CD4-positive, alpha-beta T cell treated with Interleukin-4 for 4 hours (primary cell): Measurements from ENCODE around the gene LAT.
A peak's percentile ranks its signal among the peaks of the same experiment; 100 is the strongest.
"Not testable (repeated sequence)": the region's sequence is repeated elsewhere in the genome, so short reads cannot be mapped to it uniquely, and the experiment has no call there.

Experiments
- DNase-seq: peaks from one replicate; pipeline ENCODE4 v3.0.0-alpha.2; 2020

LAT gene, protein sequence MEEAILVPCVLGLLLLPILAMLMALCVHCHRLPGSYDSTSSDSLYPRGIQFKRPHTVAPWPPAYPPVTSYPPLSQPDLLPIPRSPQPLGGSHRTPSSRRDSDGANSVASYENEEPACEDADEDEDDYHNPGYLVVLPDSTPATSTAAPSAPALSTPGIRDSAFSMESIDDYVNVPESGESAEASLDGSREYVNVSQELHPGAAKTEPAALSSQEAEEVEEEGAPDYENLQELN

DNA sequence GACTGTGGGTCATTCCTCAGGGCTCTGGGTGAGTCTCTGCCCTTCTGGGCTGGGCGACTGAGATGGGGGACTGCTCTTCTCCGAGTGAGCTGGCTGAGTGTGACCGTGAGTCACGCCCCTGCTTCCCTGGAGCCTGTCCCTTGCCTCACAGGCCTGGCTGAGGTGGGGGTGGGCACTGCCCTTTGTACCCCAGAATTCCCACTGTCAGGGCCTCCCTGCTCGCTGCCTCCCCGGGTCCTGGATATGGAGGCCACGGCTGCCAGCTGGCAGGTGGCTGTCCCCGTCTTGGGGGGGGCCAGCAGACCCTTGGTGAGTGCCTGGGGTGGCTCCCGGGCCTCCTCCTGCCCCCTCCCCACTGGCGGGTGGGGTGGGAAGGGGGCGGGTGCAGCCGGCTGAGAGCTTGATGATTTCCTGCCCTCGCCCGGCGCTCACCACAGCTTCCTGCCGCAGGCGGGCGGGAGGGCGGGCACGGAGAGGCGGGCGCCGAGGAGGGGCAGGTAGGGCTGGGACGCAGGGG is at the start of gene LAT:
LAT (plus strand) TSS at position 434 of the 517 bp plus-strand sequence. CDS start 366 bp downstream, outside the sequence.
- DNase-seq = peak; percentile 84

DNA sequence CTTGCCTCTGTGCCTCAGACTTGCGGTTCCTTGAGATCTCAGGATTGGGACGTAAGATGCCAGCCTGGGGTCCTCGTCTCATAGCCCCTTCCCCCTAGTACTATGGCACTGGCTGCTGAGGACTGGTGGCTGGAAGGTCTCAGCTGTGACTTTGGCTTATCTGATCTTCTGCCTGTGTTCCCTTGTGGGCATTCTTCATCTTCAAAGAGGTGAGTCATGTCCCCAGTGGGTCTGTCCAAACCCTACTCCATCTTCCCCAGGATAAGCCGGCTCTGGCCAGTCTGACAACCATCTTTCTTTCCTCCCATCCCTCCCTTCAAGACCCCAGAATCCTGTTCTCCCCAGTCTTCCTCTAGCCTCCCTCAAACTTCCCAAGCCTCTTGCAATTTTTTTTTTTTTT is 49.5 kb upstream of the LAT start:
- DNase-seq = no peak

DNA sequence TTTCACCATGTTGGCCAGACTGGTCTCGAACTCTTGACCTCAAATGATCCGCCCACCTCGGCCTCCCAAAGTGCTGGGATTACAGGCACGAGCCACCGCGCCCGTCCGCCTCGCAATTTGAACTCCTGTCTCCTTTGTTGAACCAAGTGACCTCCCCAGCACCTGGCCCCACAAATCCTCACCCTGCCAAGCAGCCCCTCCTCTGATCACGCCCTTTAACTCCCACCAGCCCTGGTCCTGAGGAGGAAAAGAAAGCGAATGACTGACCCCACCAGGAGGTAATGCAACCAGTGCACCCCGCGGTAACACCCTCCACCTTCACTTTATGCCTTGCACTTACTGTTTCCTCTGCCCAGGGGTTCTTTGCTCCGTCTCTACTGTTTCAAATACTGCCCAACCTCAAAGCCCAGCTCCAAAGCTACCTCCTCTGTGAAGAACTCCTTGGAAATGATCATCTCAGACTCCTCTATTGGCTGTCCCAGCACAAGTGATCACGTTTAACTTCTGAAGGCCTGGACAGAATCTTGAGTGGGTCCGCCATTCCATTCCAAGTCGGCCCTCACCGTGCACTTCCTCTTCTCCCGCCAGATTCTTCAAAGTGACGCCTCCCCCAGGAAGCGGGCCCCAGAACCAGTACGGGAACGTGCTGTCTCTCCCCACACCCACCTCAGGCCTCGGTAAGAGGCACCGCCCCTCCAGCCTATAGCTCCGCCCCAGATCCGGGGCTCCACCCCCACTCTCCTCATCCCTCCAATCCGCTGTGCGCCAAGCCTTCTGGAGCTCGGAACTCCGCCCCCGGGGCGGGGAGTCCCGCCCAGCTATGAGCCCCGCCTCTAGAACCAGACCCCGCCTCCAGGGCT is 48.7 kb upstream of the LAT start:
- peak; percentile 72 for DNase-seq

DNA sequence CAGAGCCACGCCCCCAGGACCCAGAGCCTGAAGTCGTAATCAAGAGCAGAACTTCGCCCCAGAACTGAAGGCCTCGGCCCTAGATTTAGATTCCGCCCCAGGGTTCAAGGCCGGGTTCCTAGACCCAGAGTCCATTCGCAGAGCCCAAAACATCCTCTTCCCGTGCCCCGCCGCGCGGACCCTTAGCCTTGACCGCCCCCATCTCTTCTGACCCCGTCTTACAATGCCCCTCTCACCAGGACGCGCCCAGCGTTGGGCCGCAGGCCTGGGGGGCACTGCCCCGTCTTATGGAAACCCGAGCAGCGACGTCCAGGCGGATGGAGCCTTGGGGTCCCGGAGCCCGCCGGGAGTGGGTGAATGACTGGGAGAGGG is 48.1 kb upstream of the LAT start:
- DNase-seq = no peak

DNA sequence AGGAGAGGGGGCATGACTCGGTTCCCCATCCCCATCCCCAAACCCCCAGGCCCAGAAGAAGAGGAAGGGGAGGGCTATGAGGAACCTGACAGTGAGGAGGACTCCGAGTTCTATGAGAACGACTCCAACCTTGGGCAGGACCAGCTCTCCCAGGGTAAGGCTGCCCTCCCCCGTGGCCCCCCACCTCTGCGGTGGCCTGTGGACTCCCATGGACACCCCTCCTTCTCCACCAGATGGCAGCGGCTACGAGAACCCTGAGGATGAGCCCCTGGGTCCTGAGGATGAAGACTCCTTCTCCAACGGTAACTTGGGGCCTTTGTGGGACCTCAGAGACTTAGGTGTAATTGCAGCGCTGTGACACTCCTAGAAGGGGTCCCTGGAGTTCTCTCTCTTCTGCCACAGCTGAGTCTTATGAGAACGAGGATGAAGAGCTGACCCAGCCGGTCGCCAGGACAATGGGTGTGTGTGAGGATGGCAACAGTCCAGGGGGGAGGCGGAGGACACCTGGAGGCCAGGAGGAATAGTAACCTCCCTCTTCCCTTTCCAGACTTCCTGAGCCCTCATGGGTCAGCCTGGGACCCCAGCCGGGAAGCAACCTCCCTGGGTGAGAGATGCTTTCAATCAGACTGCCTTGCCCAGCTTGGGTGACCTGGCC is 47.5 kb upstream of the LAT start:
- DNase-seq = no peak

DNA sequence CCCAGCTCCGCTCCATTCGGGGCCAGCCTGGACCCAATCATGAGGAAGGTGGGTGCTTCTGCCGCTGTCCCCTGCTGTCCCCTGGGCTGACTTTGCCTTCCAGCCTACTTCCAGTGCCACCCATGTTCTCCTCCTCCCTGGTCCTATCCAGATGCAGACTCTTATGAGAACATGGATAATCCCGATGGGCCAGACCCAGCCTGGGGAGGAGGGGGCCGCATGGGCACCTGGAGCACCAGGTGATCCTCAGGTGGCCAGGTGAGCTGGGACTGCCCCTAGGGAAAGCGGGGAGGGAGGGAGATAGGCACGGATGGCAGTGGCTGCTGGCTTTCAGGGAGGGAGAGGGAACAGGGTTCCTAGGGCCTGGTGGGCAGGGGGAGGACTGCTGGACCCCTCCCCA is 46.1 kb upstream of the LAT start:
- DNase-seq = no peak

DNA sequence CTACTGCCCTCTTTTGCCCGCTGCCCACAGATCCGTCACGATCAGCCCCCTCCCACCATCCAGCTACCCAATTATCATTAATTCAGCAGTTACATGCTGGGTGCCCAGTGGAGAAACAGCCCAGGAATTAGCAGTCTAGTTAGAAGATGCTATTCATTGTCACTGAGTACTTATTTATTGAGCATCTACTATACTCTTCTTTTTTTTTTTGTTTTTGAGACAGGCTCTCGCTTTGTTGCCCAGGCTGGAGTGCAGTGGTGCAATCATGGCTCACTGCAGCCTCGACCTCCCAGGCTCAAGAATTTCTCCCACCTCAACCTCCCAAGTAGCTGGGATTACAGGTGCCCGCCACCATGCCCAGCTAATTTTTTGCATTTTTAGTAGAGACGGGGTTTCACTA is 45.0 kb upstream of the LAT start:
- not testable (repeated sequence) for DNase-seq

DNA sequence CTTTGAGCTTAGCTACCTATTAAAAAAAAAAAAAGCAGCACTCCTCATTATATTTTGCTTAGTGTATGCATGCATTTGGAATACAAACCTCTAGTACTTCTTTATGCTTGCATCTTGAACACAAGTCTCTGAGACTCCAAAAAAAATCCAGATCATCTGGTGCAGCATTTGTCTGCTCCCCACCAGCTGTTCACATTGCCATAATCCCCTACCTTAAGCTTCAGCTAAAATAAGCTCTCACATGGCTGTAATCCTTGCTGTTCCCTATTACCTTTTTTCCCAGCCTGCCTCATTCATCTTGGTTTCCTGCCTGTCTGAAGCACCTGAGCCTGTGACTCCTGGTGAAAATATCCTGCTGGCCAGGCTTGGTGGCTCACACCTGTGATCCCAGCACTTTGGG is 41.6 kb upstream of the LAT start:
- DNase-seq = no peak

DNA sequence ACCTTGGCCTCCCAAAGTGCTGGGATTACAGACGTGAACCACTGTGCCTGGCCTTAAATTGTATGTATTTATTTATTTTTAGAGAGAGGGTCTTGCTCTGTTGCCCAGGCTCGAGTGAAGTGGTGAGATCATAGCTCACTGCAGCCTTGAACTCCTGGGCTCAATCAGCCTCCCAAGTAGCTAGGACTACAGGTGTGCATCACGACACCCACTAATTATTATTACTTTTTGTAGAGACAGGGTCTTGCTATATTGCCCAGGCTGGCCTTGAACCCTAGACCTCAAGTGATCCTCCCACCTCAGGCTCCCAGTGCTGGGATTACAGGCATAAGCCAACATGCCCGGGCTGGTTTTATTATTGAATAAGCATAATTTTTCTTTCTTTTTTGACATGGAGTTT is 38.2 kb upstream of the LAT start:
- no peak for DNase-seq

DNA sequence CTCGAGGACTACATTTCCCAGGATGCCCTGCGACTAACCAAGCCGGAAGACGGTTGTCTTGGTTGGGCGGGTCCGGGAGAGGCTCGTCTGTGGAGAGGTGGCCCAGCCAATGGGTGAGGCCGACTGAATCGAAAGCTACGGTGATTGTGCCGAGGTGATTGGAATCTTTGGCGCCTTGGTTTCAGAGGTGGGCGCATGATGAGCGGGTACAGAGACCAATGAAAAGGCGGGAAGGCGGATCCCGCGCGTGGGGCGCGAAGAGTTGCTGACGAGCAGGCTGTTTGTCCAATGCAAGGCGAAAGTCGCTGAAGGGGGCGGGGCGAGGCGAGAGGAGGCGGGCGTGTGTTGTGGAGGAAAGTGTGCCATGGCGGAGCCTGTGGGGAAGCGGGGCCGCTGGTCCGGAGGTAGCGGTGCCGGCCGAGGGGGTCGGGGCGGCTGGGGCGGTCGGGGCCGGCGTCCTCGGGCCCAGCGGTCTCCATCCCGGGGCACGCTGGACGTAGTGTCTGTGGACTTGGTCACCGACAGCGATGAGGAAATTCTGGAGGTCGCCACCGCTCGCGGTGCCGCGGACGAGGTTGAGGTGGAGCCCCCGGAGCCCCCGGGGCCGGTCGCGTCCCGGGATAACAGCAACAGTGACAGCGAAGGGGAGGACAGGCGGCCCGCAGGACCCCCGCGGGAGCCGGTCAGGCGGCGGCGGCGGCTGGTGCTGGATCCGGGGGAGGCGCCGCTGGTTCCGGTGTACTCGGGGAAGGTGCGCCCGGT is 34.0 kb upstream of the LAT start, which contains the start of gene NFATC2IP:
NFATC2IP (plus strand) TSS at position 290 of the 762 bp plus-strand sequence; CDS start at position 365, 75 bp downstream.
- DNase-seq = peak; percentile 100

DNA sequence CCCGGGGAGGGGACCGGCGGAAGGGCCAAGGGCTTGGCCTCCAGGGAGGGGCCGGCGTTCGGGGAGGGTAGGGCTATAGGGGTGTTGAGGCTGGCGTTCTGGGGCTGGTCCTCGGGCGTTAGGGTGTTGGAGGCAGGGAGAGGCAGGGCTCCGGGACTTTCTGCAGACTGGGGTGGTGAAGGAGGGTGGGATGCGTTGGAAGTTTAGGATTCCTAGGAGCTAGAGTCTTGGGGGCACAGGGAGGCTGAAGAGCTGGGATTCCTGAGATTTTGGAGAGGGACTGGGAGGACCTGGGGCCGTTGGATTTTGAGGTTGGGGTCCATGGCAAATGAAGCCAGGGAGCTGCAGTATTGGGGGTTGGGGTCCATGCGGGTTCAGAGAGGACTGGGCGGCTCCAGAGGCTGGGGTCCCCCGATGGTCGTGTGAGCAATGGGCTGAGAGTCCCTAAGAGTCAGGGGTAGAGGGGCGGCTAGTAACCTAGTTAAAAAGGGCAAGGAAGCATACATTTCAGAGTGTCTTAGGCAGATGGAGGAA is 33.4 kb upstream of the LAT start:
- DNase-seq = no peak

DNA sequence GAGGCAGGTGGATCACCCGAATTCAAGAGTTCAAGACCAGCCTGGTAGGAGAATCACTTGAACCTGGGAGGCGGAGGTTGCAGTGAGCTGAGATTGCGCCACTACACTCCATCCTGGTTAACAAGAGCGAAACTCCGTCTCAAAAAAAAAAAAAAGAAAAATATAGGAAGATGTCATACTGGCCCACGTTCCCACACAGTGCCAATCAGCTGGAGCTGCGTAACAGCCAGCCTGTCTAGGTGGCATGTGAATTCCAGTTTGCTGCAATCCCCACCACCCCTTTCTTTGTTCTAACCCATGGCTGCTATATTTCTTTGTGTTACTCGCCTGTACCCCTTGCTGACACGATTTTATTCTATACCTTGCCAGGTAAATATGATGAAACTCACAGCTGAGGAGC is 26.6 kb upstream of the LAT start:
- DNase-seq = no peak

DNA sequence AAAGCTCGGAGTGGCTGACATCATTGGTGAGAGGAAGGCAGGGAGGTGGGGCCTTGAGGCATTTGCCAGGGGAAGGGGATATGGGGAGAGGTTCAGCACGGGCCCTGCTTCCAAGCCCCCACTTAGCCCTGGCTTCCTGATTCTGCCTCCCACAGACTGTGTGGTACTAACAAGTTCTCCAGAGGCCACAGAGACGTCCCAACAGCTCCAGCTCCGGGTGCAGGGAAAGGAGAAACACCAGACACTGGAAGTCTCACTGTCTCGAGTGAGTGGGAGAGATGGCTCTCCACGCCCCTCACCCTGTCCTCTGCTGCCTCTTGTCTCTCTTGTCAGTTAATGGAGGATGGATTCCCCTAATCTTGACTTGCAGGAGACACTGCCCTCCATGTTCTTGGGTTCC is 26.0 kb upstream of the LAT start:
- no peak for DNase-seq

DNA sequence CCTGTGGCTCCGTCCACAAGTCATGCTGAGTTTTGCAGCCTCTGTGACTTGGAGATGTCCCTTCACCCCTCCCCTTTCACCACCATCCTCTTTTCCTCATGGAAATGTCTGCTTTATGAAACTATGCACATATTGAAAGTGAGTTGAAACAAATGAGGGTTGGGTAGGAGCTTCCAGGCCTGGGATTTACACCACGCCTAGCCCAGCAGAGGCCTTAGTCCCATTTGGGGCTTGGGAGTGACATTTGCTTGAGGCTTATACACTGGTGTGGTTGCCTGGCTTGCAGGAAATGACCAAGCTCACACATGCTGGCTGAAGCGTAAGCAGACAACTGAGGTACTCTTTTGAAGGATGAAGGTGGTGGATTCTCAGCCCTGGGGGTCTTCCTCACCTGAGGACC is 20.8 kb upstream of the LAT start:
- DNase-seq = no peak

DNA sequence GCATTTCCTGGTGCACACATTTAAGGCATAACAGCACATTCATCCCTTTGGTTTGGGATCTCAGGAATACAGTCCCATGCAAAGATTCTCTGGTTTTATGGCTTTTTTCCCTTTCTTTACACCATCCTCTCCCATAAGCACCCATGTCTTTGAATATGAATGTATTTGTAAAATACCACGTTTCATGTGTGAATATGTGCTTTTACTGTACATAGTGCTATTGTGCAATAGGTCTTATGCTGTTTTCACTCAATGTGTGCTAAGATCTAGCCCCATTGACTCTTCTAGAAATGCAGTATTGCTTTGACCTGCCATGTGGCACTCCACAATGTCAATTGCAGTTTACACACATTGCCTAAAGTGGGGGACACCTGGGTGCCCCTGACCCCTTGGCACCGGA is 20.4 kb upstream of the LAT start:
- DNase-seq = no peak

DNA sequence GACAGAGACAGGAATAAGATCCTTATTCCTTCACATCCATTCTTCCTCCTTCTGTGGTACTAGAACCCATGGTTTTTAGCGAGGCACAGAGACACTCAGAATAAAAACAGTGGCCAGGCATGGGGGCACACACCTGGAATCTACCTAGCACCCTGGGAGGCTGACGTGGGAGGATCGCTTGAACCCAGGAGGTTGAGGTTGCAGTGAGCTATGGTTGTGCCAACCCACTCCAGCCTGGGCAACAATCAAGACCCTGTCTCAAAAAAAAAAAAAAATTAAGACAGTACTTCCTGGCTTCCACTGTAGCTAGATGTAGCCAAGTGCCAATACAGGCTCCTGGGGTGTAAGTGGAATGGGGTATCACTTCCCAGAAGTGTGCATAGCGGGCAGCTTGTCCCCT is 17.7 kb upstream of the LAT start:
- no peak for DNase-seq

DNA sequence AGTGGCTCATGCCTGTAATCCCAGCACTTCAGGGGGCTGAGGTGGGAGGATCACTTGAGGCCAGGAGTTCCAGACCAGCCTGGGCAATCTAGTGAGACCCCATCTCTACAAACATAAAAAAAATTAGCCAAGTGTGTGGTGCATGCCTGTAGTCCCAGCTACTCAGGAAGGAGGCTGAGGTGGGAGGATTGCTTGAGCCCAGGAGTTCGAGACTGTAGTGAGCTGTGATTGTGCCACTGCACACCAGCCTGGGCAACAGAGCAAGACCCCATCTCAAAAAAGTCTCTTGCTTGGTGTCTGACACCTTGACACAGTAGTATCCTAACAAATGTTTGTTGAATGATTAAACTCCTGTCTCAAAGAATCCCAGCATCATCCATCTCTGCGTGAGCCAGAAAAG is 15.2 kb upstream of the LAT start:
- DNase-seq = not testable (repeated sequence)

DNA sequence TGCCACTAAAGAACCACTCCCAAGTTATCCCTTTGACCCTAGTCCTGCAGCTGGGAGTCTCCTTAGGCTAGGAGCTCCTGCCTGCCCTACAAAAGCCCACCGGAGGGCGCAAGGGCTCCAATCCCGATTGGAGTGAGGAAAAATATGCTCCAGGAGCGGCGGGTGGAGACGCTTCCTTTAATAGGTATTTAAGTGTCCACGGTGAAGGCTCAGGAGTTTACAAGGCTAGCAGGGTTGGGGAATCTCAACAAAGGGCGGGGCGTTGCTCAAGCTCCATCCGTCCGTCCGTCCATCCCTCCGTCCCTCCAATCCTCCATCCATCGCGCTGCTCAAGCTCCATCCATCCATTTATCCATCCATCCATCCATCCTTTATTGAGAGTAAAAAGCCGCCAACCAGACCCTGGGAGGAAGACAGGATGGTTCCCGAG is 10.8 kb upstream of the LAT start:
- DNase-seq = no peak

DNA sequence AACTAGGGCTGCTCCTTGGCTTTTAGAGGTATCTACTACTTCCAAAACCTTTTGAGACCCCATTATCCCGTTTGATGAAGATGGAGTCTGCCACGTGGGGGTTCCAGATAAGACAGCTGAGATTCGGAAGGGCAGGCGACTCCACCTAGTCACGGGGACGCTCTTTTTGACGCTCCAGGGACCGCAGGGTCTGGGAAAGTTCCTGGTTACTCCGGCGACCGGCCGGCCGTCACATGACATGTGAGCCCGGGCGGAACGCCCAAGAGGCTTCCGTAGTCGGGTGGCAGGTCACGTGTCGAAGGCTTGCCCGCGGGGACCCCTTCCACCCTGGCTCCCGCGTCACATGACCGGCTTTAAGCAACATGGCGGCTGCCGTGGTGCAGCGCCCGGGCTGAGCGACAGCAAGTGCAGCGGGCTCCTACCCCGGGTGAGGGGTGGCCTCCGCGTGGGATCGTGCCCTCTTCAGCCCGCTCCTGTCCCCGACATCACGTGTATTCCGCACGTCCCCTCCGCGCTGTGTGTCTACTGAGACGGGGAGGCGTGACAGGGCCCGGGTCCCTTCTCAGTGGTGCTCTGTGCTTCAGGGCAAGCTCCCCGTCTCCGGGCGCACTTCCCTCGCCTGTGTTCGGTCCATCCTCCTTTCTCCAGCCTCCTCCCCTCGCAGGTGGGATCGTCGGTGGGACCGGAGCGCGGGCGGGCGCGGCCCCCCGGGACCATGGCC is 10.3 kb upstream of the LAT start, which contains the start of gene SPNS1:
SPNS1 (plus strand) TSS at position 342 of the 721 bp plus-strand sequence; CDS start at position 716, 374 bp downstream.
- peak; percentile 92 for DNase-seq

DNA sequence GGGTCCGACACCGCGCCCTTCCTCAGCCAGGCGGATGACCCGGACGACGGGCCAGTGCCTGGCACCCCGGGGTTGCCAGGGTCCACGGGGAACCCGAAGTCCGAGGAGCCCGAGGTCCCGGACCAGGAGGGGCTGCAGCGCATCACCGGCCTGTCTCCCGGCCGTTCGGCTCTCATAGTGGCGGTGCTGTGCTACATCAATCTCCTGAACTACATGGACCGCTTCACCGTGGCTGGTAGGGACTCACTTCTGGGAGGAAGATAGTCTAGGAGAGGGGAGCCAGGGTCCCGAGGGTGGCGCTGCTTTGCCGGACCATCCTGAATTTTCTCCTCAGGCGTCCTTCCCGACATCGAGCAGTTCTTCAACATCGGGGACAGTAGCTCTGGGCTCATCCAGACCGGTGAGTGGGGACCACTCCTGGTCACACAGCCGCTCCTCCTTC is 9.7 kb upstream of the LAT start:
- no peak for DNase-seq
